Neural progenitor cell (in vitro differentiated cells): ENCODE data around the gene PEX11B.

Source experiments
- EZH2 ChIP-seq: fragments of 200-600 bp; sonication (generic); IDR thresholded peaks from 2 replicates; pipeline ENCODE4 v1.6.1; 2017; ENCODE audit warnings: antibody characterized with exemption, mild to moderate bottlenecking, moderate library complexity
- EZH2phosphoT487 ChIP-seq: fragments of 200-600 bp; sonication (generic); IDR thresholded peaks from 2 replicates; pipeline ENCODE4 v1.6.1; 2017; ENCODE audit warnings: antibody characterized with exemption
- TF ChIP-seq, protein P1 (sequence below): fragments of 200-600 bp; sonication (generic); IDR thresholded peaks from 2 replicates; pipeline ENCODE4 v1.5.1; 2017; ENCODE audit warnings: antibody characterized with exemption, mild to moderate bottlenecking

DNA sequence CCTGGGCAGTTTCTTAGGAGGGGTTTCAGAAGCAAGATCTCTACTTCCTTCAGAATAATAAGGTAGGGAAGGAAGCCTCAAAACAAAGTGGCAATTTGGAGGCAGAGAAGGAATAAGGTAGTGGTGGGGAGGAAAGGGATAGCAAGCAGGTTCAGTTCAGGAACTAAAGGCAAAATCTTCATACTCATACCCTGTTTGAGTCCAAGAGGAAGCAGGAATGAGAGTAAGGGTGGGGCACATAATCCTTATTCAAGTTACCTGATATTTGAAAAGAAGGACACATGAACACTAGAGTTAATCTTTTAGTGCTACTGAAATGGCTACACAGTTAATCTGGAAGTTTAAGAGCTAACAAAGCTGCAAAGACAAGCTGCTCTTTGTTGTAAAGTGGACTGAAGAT is 17.2 kb upstream of the PEX11B start:
- TF ChIP-seq, protein P1, sequence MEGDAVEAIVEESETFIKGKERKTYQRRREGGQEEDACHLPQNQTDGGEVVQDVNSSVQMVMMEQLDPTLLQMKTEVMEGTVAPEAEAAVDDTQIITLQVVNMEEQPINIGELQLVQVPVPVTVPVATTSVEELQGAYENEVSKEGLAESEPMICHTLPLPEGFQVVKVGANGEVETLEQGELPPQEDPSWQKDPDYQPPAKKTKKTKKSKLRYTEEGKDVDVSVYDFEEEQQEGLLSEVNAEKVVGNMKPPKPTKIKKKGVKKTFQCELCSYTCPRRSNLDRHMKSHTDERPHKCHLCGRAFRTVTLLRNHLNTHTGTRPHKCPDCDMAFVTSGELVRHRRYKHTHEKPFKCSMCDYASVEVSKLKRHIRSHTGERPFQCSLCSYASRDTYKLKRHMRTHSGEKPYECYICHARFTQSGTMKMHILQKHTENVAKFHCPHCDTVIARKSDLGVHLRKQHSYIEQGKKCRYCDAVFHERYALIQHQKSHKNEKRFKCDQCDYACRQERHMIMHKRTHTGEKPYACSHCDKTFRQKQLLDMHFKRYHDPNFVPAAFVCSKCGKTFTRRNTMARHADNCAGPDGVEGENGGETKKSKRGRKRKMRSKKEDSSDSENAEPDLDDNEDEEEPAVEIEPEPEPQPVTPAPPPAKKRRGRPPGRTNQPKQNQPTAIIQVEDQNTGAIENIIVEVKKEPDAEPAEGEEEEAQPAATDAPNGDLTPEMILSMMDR: no peak
- no peak for TF ChIP-seq EZH2
- TF ChIP-seq EZH2phosphoT487: no peak
